H1 (cell line): Measurements from ENCODE around the gene TNP2. TPM values are rescaled to one million over a fixed set of nuclear protein-coding genes. Genes with fewer than 3 reads are reported as not detected.

Source experiments
- CTCF ChIA-PET: fragments of 300-600 bp; sonication (Branson Sonifier 250); formaldehyde crosslinking; loops from one replicate; lab custom pipeline; 2021; ENCODE audit not compliant: partially characterized antibody; lab: Charles Lee
- POLR2A ChIA-PET: fragments of 300-600 bp; sonication (Branson Sonifier 250); formaldehyde crosslinking; loops from one replicate; lab custom pipeline; 2021; ENCODE audit warnings: inconsistent platforms; ENCODE audit not compliant: partially characterized antibody; lab: Charles Lee
- DNase-seq, 2 experiments: peaks; one replicate each; pipeline versions ENCODE4 v3.0.0 to v3.0.0-alpha.2; 2010 to 2022; ENCODE audit warnings: low spot score in 2 of 2, low read depth in 1 of 2, mixed read lengths in 1 of 2
- FAIRE-seq: peaks from 2 replicates; lab custom pipeline; 2011; peaks lifted over from hg19 to GRCh38; lab: Jason Lieb, UNC
- H2AFZ ChIP-seq: 2 replicates; pipeline ENCODE4 v1.8.1; 2012; ENCODE audit warnings: low read length, inconsistent platforms
- H2AK5ac ChIP-seq: 2 replicates; pipeline ENCODE4 v1.6.1; 2013; ENCODE audit warnings: low read depth, low read length
- H2BK120ac ChIP-seq: replicated peaks from 2 replicates; pipeline ENCODE3; 2013; ENCODE audit warnings: low read depth, low read length, inconsistent platforms
- H2BK12ac ChIP-seq: 2 replicates; pipeline ENCODE4 v1.6.1; 2013; ENCODE audit warnings: low read depth, low read length
- H2BK15ac ChIP-seq: 2 replicates; pipeline ENCODE4 v1.6.1; 2013; ENCODE audit warnings: low read length
- H2BK20ac ChIP-seq: 2 replicates; pipeline ENCODE4 v1.6.1; 2013; ENCODE audit warnings: low read length
- H2BK5ac ChIP-seq: 2 replicates; pipeline ENCODE4 v1.6.1; 2013; ENCODE audit warnings: low read depth, low read length
- H3K14ac ChIP-seq: 2 replicates; pipeline ENCODE4 v1.6.1; 2013; ENCODE audit warnings: inconsistent platforms; ENCODE audit not compliant: insufficient read length
- H3K18ac ChIP-seq: 2 replicates; pipeline ENCODE4 v1.6.1; 2013; ENCODE audit warnings: low read length; ENCODE audit errors: extremely low read depth
- H3K23ac ChIP-seq: 2 replicates; pipeline ENCODE4 v1.6.1; 2013; ENCODE audit warnings: inconsistent platforms; ENCODE audit not compliant: insufficient read length
- H3K23me2 ChIP-seq: 2 replicates; pipeline ENCODE4 v1.6.1; 2013; ENCODE audit warnings: low read depth, low read length
- H3K27ac ChIP-seq: 2 replicates; pipeline ENCODE4 v1.6.1; 2011; ENCODE audit warnings: low read depth, low read length, inconsistent platforms
- H3K27me3 ChIP-seq, 4 experiments: replicated peaks in 1 of 4; 1 replicate in 1 of 4; 2 replicates in 3 of 4; pipeline versions ENCODE4 v1.6.1 to v1.8.1; 2011 to 2013; ENCODE audit warnings: low read length in 3 of 4, mild to moderate bottlenecking in 3 of 4, inconsistent platforms in 2 of 4, mixed read lengths in 2 of 4, moderate library complexity in 1 of 4; ENCODE audit not compliant: control insufficient read depth in 3 of 4, insufficient read depth in 3 of 4; ENCODE audit errors: extremely low read depth in 1 of 4
- H3K36me3 ChIP-seq, 4 experiments: 2 replicates each; pipeline versions ENCODE4 v1.6.1 to v1.8.1; 2011 to 2013; ENCODE audit warnings: mild to moderate bottlenecking in 4 of 4, low read length in 3 of 4, moderate library complexity in 2 of 4, control low read depth in 1 of 4, inconsistent platforms in 1 of 4; ENCODE audit not compliant: insufficient read depth in 4 of 4, control insufficient read depth in 2 of 4
- H3K4ac ChIP-seq: replicated peaks from 2 replicates; pipeline ENCODE3; 2013; ENCODE audit warnings: low read length, low read depth, mixed read lengths, inconsistent platforms; ENCODE audit not compliant: insufficient read length
- H3K4me1 ChIP-seq, 4 experiments: replicated peaks in 1 of 4; 1 replicate in 1 of 4; 2 replicates in 3 of 4; pipeline versions ENCODE4 v1.6.1 to v1.8.1; 2011 to 2013; ENCODE audit warnings: low read length in 3 of 4, inconsistent platforms in 2 of 4, mixed read lengths in 1 of 4; ENCODE audit not compliant: insufficient read depth in 4 of 4, control insufficient read depth in 3 of 4
- H3K4me2 ChIP-seq, 2 experiments: 2 replicates each; pipeline versions ENCODE4 v1.6.1 to v1.8.1; 2011 to 2013; ENCODE audit warnings: low read depth in 2 of 2, low read length in 2 of 2, control low read depth in 1 of 2, inconsistent platforms in 1 of 2, mild to moderate bottlenecking in 1 of 2; ENCODE audit not compliant: insufficient read depth in 1 of 2
- H3K4me3 ChIP-seq, 4 experiments: fragments of 200-600, 300-600 bp in 1 of 4; sonication (generic), shearing (Covaris generic), sonication (Bioruptor Twin) in 1 of 4; 2 replicates each; pipeline versions ENCODE4 v1.5.1 to v1.8.1; 2011 to 2016; ENCODE audit warnings: low read length in 4 of 4, low read depth in 3 of 4, control low read depth in 2 of 4, inconsistent platforms in 2 of 4, mild to moderate bottlenecking in 2 of 4, mixed read lengths in 1 of 4, moderate library complexity in 1 of 4; ENCODE audit not compliant: insufficient read depth in 2 of 4; ENCODE audit errors: extremely low read depth in 1 of 4
- H3K56ac ChIP-seq: replicated peaks from 2 replicates; pipeline ENCODE3; 2013; ENCODE audit warnings: low read depth, mild to moderate bottlenecking, mixed read lengths, low read length, inconsistent platforms; ENCODE audit not compliant: insufficient read length
- H3K79me1 ChIP-seq: 2 replicates; pipeline ENCODE4 v1.6.1; 2013; ENCODE audit warnings: low read depth, low read length, control low read depth
- H3K79me2 ChIP-seq, 2 experiments: 2 replicates each; pipeline versions ENCODE4 v1.6.1 to v1.8.1; 2012 to 2013; ENCODE audit warnings: low read length in 2 of 2, mild to moderate bottlenecking in 2 of 2, inconsistent platforms in 1 of 2; ENCODE audit not compliant: insufficient read depth in 2 of 2, control insufficient read depth in 1 of 2
- H3K9ac ChIP-seq, 4 experiments: replicated peaks in 1 of 4; 1 replicate in 1 of 4; 2 replicates in 3 of 4; pipeline versions ENCODE4 v1.6.1 to v1.8.1; 2011 to 2013; ENCODE audit warnings: low read depth in 3 of 4, low read length in 3 of 4, control low read depth in 2 of 4, mild to moderate bottlenecking in 2 of 4, moderate library complexity in 2 of 4, inconsistent platforms in 1 of 4; ENCODE audit errors: extremely low read depth in 1 of 4
- H3K9me3 ChIP-seq, 2 experiments: 2 replicates each; pipeline versions ENCODE4 v1.6.1 to v1.8.1; 2012 to 2013; ENCODE audit warnings: mild to moderate bottlenecking in 2 of 2, moderate library complexity in 2 of 2, control low read depth in 1 of 2, inconsistent platforms in 1 of 2, low read depth in 1 of 2, low read length in 1 of 2, mixed read lengths in 1 of 2; ENCODE audit not compliant: insufficient read depth in 2 of 2
- H4K20me1 ChIP-seq, 2 experiments: replicated peaks in 1 of 2; 2 replicates each; pipeline versions ENCODE3 to v1.8.1; 2011 to 2013; ENCODE audit warnings: inconsistent platforms in 2 of 2, low read length in 2 of 2, mild to moderate bottlenecking in 1 of 2; ENCODE audit not compliant: insufficient read depth in 2 of 2, control insufficient read depth in 1 of 2
- H4K5ac ChIP-seq: 2 replicates; pipeline ENCODE4 v1.6.1; 2013; ENCODE audit warnings: low read length, low read depth, mixed read lengths, inconsistent platforms; ENCODE audit not compliant: insufficient read length
- H4K8ac ChIP-seq: 2 replicates; pipeline ENCODE4 v1.8.0; 2013; ENCODE audit warnings: mild to moderate bottlenecking, moderate library complexity, low read length, inconsistent platforms; ENCODE audit not compliant: insufficient read depth; ENCODE audit errors: extremely low read depth
- H4K91ac ChIP-seq: replicated peaks from 2 replicates; pipeline ENCODE3; 2013; ENCODE audit warnings: low read length, mixed read lengths, inconsistent platforms; ENCODE audit not compliant: insufficient read length
- BCL11A ChIP-seq, 2 experiments: IDR thresholded peaks; one replicate each; pipeline ENCODE4 v1.6.1; 2011; ENCODE audit warnings: low read depth in 2 of 2, low read length in 2 of 2, mild to moderate bottlenecking in 2 of 2
- CHD2 ChIP-seq: IDR thresholded peaks from 2 replicates; pipeline ENCODE4 v1.6.1; 2012; ENCODE audit warnings: low read length, improper control_type of control experiment
- CTBP2 ChIP-seq: IDR thresholded peaks from 2 replicates; pipeline ENCODE4 v1.7.0; 2011; ENCODE audit warnings: borderline replicate concordance, mild to moderate bottlenecking, moderate library complexity, mixed read lengths, low read length; ENCODE audit not compliant: insufficient read depth, insufficient read length
- EP300 ChIP-seq, 2 experiments: IDR thresholded peaks; 1 replicate in 1 of 2; 2 replicates in 1 of 2; pipeline ENCODE4 v1.6.1; 2011 to 2012; ENCODE audit warnings: low read depth in 2 of 2, low read length in 2 of 2, mild to moderate bottlenecking in 2 of 2, borderline replicate concordance in 1 of 2, inconsistent platforms in 1 of 2, moderate library complexity in 1 of 2
- FOSL1 ChIP-seq: IDR thresholded peaks from 2 replicates; pipeline ENCODE4 v1.6.1; 2011; ENCODE audit warnings: mild to moderate bottlenecking, low read depth, low read length, moderate library complexity; ENCODE audit not compliant: insufficient read depth
- HDAC6 ChIP-seq: IDR thresholded peaks from one replicate; pipeline ENCODE4 v1.7.1; 2012; ENCODE audit warnings: low read depth, mild to moderate bottlenecking, inconsistent platforms, low read length, moderate library complexity
- JUN ChIP-seq: IDR thresholded peaks from 2 replicates; pipeline ENCODE4 v1.6.1; 2011; ENCODE audit warnings: low read depth, mild to moderate bottlenecking, improper control_type of control experiment, low read length
- KDM5A ChIP-seq: fragments of 200-600 bp; IDR thresholded peaks from 2 replicates; pipeline ENCODE4 v1.7.1; 2012; ENCODE audit warnings: mild to moderate bottlenecking, low read length, inconsistent platforms, mixed read lengths
- PHF8 ChIP-seq: fragments of 200-600 bp; sonication (generic); conservative IDR thresholded peaks from 2 replicates; pipeline ENCODE4 v1.7.1; 2012; ENCODE audit warnings: low read depth, mild to moderate bottlenecking, inconsistent platforms, low read length, moderate library complexity
- SRF ChIP-seq: IDR thresholded peaks from 2 replicates; pipeline ENCODE4 v1.6.1; 2011; ENCODE audit warnings: mild to moderate bottlenecking, low read depth, low read length, moderate library complexity
- SUZ12 ChIP-seq: fragments of 200-600 bp; sonication (generic); IDR thresholded peaks from 2 replicates; pipeline ENCODE4 v1.6.1; 2012; ENCODE audit warnings: mild to moderate bottlenecking, inconsistent platforms, low read length, moderate library complexity, mixed read lengths
- ZNF274 ChIP-seq: IDR thresholded peaks from 2 replicates; pipeline ENCODE4 v1.7.0; 2012; ENCODE audit warnings: low read length, borderline replicate concordance; ENCODE audit errors: extremely low read depth
- WGBS, 2 experiments: shearing (Covaris generic) in 1 of 2; methylation state at CpG; one replicate each; pipeline versions ENCODE4 v1.1.6 to v1.1.7; 2013 to 2015; ENCODE audit warnings: low lambda C conversion rate in 2 of 2, mixed read lengths in 2 of 2, inconsistent platforms in 1 of 2, low coverage in 1 of 2, missing lambda C conversion rate in 1 of 2; ENCODE audit not compliant: insufficient replicate concordance in 2 of 2, insufficient coverage in 1 of 2, insufficient read length in 1 of 2; ENCODE audit errors: extremely low coverage in 1 of 2, missing lambda C conversion rate in 1 of 2; 5-methylcytosine and 5-hydroxymethylcytosine counted together
- polyA plus RNA-seq, 7 experiments: library from polyadenylated mRNA; depleted of rRNA in 3 of 7; stranded (reverse) in 5 of 7; unstranded in 2 of 7; fragments of >200 nt in 5 of 7; fragments of 200-250 nt in 2 of 7; gene quantifications; 1 replicate in 5 of 7; 2 replicates in 1 of 7; 4 replicates in 1 of 7; pipeline versions ENCODE4 v1.2.1 to v1.2.3, GENCODE V29; 2011 to 2013; ENCODE audit warnings: missing spikeins in 2 of 7, mixed read lengths in 2 of 7
- total RNA-seq: library from RNA; stranded (reverse); fragmentation: NEBNext Ultra II Directional; extraction: Animal tissue kit (Norgen Biotek cat#: 25700); gene quantifications from 2 replicates; pipeline ENCODE4 v1.2.1, GENCODE V29; 2021

Gene TNP2
- total and polyA plus RNA-seq, 2 of the 8 experiments (the other 6 are each of a cell fraction or from before 2014, with no cell fraction given) = not detected

GRCh38 chr16:11225677-11226549, 43.2 kb downstream of the TNP2 start:
- POLR2A ChIA-PET = interaction anchor here (1.0 to 1.7 kb wide), 3 partner anchors 26 to 74 kb away, joined by 3 to 6 read pairs (median 4); no protein-coding TSS in a partner anchor
- TF ChIP-seq ZNF274 (no peak), EP300 (IDR thresholded peaks at IDR 0.05; ENCODE audit: borderline replicate concordance in 1 of 2, low read depth in 2 of 2, low read length in 2 of 2) (no peak), CHD2 (no peak), JUN (no peak), PHF8 (no peak), BCL11A (IDR thresholded peaks at IDR 0.05; ENCODE audit: low read depth in 2 of 2, low read length in 2 of 2) (no peak), SUZ12 (no peak), KDM5A (no peak), HDAC6 (no peak), CTBP2 (no peak), SRF (no peak), FOSL1 (no peak)

More at GRCh38 chr16:11225677-11226549, 43.2 kb downstream of the TNP2 start:
- H3K27ac ChIP-seq = no peak overlapping the region
- H3K79me1 ChIP-seq = no peaks in the 10 kb centered on the region
- CTCF ChIA-PET = interaction anchor here (2.0 kb wide), 1 partner anchor 30 kb away, joined by 6 read pairs; the partner anchor contains the start of gene SOCS1
- WGBS, 2 experiments = 81% methylated on average over 17 of the region's 18 CpGs; no CpG with 5 or more reads in 1 of the 2 experiments
- H3K79me2 ChIP-seq = no peaks in the 10 kb centered on the region
- no peak overlapping the region for H2BK120ac ChIP-seq
- no peaks in the 10 kb centered on the region for H3K36me3 ChIP-seq
- no peaks in the 10 kb centered on the region for H3K9me3 ChIP-seq
- FAIRE-seq (no peak), DNase-seq (no peak)
- no peak overlapping the region for H4K91ac ChIP-seq
- no peak overlapping the region; the same call in 1 of the 2 replicates for H2AK5ac ChIP-seq
- H3K56ac ChIP-seq = no peak overlapping the region
- H4K8ac ChIP-seq = no peak overlapping the region
- H4K5ac ChIP-seq = no peak overlapping the region
- H2AFZ ChIP-seq = no peak overlapping the region
- no peak overlapping the region for H3K4ac ChIP-seq
- no peak overlapping the region for H2BK12ac ChIP-seq
- H2BK15ac ChIP-seq = 0 out of 2 replicates have a peak overlapping the region, but pooled peaks have one; percentile 46
- no peaks in the 10 kb centered on the region; a peak in 2 of 7 replicates for H3K4me1 ChIP-seq
- no peaks in the 10 kb centered on the region for H3K23me2 ChIP-seq
- no peak overlapping the region for H2BK20ac ChIP-seq
- H3K18ac ChIP-seq = no peak overlapping the region
- no peak overlapping the region for H3K14ac ChIP-seq
- no peak overlapping the region for H3K4me3 ChIP-seq
- no peak overlapping the region for H3K4me2 ChIP-seq
- H2BK5ac ChIP-seq = no peak overlapping the region
- H4K20me1 ChIP-seq = no peaks in the 10 kb centered on the region
- no peaks in the 10 kb centered on the region for H3K27me3 ChIP-seq
- no peak overlapping the region for H3K23ac ChIP-seq
- no peak overlapping the region; a peak in 1 of 7 replicates for H3K9ac ChIP-seq
